ENCODE measurements around the gene CSNK1E. TPM values are rescaled to one million over a fixed set of nuclear protein-coding genes. Genes with fewer than 3 reads are reported as not detected.
"Not testable (repeated sequence)": the region's sequence is repeated elsewhere in the genome, so short reads cannot be mapped to it uniquely, and the experiment has no call there.

Gene CSNK1E
- total RNA-seq: 127 and 141 TPM in 2 replicates

GRCh38 chr22:38317122-38317994 is at the start of gene CSNK1E:
TSS of gene CSNK1E (minus strand) at chr22:38317433. CDS start at chr22:38314157, 3,276 bp downstream.
- DNase-seq: peak; percentile 70

GRCh38 chr22:38365829-38366228 is 48.6 kb upstream of the CSNK1E start:
- not testable (repeated sequence) for DNase-seq

GRCh38 chr22:38365174-38365573 is 47.9 kb upstream of the CSNK1E start:
- DNase-seq: not testable (repeated sequence)

GRCh38 chr22:38360560-38360959 is 43.3 kb upstream of the CSNK1E start:
- DNase-seq: not testable (repeated sequence)

- not testable (repeated sequence) for DNase-seq
These were observed 42.6 kb upstream of the CSNK1E start for GRCh38 chr22:38359817-38360216.

- DNase-seq: not testable (repeated sequence)
These were observed 40.7 kb upstream of the CSNK1E start for GRCh38 chr22:38357971-38358370.

- DNase-seq: no peak
These were observed 38.0 kb upstream of the CSNK1E start for GRCh38 chr22:38355275-38355674.

- no peak for DNase-seq
These were observed 36.5 kb upstream of the CSNK1E start for GRCh38 chr22:38353701-38354100.

GRCh38 chr22:38353142-38353629 is 36.0 kb upstream of the CSNK1E start:
- peak; percentile 68 for DNase-seq

GRCh38 chr22:38352436-38352835 is 35.2 kb upstream of the CSNK1E start:
- no peak for DNase-seq

GRCh38 chr22:38350444-38351359 is 33.5 kb upstream of the CSNK1E start:
- DNase-seq: no peak

- no peak for DNase-seq
These were observed 31.7 kb upstream of the CSNK1E start for GRCh38 chr22:38348751-38349496.

- DNase-seq: no peak
These were observed 30.9 kb upstream of the CSNK1E start for GRCh38 chr22:38347944-38348750.

GRCh38 chr22:38347181-38347943 is 30.1 kb upstream of the CSNK1E start:
- DNase-seq: no peak

- DNase-seq: no peak
These were observed 29.3 kb upstream of the CSNK1E start for GRCh38 chr22:38346506-38346905.

GRCh38 chr22:38345782-38346181 is 28.5 kb upstream of the CSNK1E start:
- DNase-seq: no peak

GRCh38 chr22:38339893-38340292 is 22.7 kb upstream of the CSNK1E start:
- DNase-seq: not testable (repeated sequence)

GRCh38 chr22:38338772-38339379 is 21.6 kb upstream of the CSNK1E start:
- no peak for DNase-seq

GRCh38 chr22:38336699-38337098 is 19.5 kb upstream of the CSNK1E start:
- DNase-seq: no peak

- DNase-seq: no peak
These were observed 17.8 kb upstream of the CSNK1E start for GRCh38 chr22:38335077-38335476.

Measured in dermis blood vessel endothelial cell (primary cell).